ENCODE measurements around the gene TMEM212. TPM values are rescaled to one million over a fixed set of nuclear protein-coding genes. Genes with fewer than 3 reads are reported as not detected.
A peak's percentile ranks its signal among the peaks of the same experiment; 100 is the strongest.

Gene TMEM212
- total and polyA plus RNA-seq, 2 of the 13 experiments (the other 11 are each of a cell fraction or from before 2014, with no cell fraction given): not detected

- TF ChIP-seq PRDM15 (CRISPR knock-in tag; IDR thresholded peaks at IDR 0.05) (no peak), CBX1 (IDR thresholded peaks at IDR 0.05; ENCODE audit: low read depth) (no peak), YEATS2 (CRISPR knock-in tag; IDR thresholded peaks at IDR 0.05; ENCODE audit: borderline replicate concordance) (no peak), PCBP1 (IDR thresholded peaks at IDR 0.05; ENCODE audit: borderline replicate concordance, low read depth, low read length) (no peak), ZHX2 (IDR thresholded peaks at IDR 0.05; ENCODE audit: low read depth) (no peak), ZHX2 (CRISPR knock-in tag; IDR thresholded peaks at IDR 0.05; ENCODE audit: borderline replicate concordance) (no peak), NR2C2 (CRISPR knock-in tag; IDR thresholded peaks at IDR 0.05; ENCODE audit: borderline replicate concordance) (no peak), AGO2 (optimal IDR thresholded peaks at IDR 0.05; ENCODE audit: low read depth, low read length) (no peak), AHR (CRISPR knock-in tag; IDR thresholded peaks at IDR 0.05) (no peak), HOXD1 (CRISPR knock-in tag; IDR thresholded peaks at IDR 0.05) (peak; percentile 74; the same call in 1 of the 2 replicates), XRCC5 (optimal IDR thresholded peaks at IDR 0.05; ENCODE audit: low read length) (no peak), ZNF121 (CRISPR knock-in tag; IDR thresholded peaks at IDR 0.05) (peak; percentile 20; the same call in 1 of the 2 replicates), KDM6A (CRISPR knock-in tag; IDR thresholded peaks at IDR 0.05; ENCODE audit: low read depth) (peak; percentile 51; the same call in 1 of the 2 replicates), CENPT (CRISPR knock-in tag; IDR thresholded peaks at IDR 0.05; ENCODE audit: low read depth) (no peak), DPF2 (CRISPR knock-in tag; IDR thresholded peaks at IDR 0.05; ENCODE audit: borderline replicate concordance, low read depth) (peak; percentile 64; the same call in 1 of the 2 replicates)
- TF ChIP-seq, protein P1, sequence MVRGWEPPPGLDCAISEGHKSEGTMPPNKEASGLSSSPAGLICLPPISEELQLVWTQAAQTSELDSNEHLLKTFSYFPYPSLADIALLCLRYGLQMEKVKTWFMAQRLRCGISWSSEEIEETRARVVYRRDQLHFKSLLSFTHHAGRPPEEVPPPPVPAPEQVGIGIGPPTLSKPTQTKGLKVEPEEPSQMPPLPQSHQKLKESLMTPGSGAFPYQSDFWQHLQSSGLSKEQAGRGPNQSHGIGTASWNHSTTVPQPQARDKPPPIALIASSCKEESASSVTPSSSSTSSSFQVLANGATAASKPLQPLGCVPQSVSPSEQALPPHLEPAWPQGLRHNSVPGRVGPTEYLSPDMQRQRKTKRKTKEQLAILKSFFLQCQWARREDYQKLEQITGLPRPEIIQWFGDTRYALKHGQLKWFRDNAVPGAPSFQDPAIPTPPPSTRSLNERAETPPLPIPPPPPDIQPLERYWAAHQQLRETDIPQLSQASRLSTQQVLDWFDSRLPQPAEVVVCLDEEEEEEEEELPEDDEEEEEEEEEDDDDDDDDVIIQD (CRISPR knock-in tag; IDR thresholded peaks at IDR 0.05; ENCODE audit: low read depth): no peak
- TF ChIP-seq, protein P2, sequence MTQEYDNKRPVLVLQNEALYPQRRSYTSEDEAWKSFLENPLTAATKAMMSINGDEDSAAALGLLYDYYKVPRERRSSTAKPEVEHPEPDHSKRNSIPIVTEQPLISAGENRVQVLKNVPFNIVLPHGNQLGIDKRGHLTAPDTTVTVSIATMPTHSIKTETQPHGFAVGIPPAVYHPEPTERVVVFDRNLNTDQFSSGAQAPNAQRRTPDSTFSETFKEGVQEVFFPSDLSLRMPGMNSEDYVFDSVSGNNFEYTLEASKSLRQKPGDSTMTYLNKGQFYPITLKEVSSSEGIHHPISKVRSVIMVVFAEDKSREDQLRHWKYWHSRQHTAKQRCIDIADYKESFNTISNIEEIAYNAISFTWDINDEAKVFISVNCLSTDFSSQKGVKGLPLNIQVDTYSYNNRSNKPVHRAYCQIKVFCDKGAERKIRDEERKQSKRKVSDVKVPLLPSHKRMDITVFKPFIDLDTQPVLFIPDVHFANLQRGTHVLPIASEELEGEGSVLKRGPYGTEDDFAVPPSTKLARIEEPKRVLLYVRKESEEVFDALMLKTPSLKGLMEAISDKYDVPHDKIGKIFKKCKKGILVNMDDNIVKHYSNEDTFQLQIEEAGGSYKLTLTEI (CRISPR knock-in tag; conservative IDR thresholded peaks at IDR 0.05): no peak
These were observed 40.2 kb downstream of the TMEM212 start (continued) for GRCh38 chr3:171883257-171883892.

Measured in HepG2 (cell line).